ENCODE results near the gene TMEM147.

The TMEM147 gene, protein sequence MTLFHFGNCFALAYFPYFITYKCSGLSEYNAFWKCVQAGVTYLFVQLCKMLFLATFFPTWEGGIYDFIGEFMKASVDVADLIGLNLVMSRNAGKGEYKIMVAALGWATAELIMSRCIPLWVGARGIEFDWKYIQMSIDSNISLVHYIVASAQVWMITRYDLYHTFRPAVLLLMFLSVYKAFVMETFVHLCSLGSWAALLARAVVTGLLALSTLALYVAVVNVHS

DNA sequence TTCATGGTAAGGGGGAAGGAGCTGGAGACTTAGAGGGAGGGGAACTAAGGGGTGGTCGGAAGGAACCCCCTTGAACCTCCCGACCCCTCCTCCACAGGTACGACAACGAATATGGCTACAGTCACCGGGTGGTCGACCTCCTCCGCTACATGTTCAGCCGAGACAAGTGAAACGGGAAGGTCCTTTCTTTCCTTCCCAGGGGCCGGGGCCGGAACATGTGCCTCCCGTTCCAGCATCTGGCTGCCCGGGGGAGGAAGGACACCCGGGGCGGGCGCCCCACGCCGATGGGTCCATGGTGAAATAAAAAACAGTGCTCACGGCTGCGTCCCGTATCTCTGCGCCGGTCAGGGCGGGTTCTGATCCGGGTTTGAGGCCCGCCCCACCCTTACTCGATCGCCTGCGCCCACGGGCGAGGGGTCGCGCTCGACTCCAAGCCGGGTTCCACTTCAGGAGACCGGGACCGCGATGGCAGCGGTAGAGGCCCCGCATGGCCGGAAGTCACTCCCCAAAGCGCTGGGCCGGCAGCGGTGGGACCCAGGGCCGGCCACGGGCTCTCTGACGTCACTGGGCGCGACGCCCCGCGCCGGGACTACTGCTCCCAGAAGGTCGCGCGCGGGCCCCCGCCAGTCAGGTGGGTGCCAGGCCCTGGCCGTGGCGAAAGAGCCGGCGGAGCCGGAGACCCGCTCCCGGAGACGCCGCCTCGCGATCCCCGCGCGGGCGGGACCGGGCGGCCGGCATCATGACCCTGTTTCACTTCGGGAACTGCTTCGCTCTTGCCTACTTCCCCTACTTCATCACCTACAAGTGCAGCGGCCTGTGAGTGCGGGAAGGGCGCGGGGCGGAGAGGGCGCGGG is at the start of gene TMEM147:
TSS of gene TMEM147 (plus strand) at position 626 of the 854 bp plus-strand sequence. CDS start at position 740, 114 bp downstream.
- DNase-seq, result peak; percentile 88

DNA sequence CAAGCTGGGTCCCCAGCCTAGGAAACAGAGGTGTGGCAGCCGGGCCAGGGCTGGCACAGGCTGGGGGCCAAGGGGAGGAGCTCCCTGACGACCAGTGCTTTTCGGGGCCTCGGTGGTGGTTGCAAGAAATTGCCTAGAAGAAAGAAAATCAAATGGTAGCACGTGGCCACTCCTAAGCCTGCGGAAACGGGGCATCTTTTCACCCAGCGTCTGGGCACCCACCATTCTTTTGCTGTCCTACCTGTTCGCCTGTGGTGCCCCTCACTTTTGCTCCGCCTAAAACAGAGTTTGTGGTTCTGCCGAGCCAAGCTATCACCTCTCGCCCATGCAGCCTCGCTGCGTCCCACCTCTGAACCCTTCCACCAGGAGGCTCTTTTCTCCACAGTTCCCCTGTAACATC is 48.0 kb upstream of the TMEM147 start:
- DNase-seq, result no peak

DNA sequence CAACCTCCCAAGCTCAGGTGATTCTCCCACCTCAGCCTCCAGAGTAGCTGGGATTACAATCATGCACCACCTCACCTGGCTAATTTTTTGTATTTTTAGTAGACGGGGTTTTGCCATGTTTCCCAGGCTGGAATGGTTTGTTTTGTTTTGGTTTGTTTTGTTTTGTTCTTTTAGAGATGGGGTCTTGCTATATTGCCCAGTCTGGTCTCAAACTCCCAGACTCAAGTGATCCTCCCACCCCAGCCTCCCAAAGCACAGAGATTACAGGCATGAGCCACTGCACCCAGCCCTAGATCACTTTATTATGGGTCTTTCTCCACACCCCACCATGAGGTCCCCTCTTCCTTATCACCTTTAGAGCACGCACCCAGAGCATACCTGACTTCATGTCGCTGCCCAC is 47.2 kb upstream of the TMEM147 start:
- DNase-seq, result no peak

DNA sequence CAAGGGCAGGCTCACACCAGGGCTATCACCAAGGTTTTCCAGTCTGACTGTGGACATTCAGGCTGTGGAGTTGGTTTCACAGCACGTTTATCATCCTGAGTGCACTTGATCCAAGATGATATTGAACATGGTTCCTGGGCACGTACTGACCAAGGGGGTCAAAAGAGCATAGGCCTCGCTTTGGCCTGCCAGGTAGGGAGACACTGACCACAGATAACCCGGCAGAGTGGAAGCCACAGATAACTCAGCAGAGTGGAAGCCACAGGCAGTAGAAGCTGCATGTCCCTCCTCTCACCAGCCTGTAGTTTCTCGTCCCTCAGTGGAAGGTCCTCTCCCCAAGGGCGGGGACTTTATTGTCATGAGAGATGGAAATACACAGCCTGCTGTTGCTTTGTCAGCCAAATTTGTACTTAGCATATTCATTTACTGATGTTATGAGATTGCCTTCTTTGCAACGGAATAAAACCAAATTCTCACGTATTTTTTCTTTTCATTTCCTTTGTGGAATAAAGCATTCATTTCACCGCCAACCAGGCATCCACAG is 46.4 kb upstream of the TMEM147 start:
- no peak for DNase-seq

DNA sequence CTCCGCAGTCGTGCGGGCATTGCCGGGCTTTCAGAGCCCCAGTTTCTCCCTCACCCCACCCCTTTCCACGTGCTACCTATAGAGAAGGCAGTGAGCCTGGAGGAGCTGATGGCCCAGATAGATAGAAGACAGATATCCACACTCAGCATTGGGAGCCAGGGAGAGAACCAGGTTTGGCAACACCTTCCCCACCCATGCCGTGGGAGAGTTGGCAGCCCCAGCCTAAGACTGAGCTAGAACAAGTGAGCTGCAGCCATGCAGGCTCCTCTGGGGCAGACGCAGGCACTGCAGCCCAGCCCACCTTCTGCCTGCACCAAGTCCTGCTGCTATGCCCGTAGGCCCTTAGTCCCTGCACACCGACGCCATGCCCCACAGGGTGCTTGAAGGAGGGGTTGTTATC is 44.8 kb upstream of the TMEM147 start:
- no peak for DNase-seq

DNA sequence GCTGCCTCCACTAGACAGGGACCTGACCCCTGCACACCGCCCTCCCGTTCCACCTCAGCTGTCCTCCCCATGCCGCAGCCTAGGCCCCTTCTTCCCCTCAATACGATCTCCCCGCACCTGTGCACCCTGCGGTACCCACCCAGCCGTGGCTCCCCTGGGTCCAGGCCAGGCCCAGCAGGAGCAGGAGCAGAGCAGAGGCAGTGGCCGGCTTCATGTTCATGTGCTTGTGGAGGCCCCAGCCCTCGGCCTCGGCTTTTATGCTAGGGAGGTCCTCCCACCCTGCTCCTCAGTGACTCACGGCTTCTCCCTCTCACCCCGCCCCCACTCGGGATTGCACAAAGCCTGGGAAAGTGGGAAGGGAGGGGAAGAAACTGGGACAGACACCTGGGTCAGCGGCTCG is 43.7 kb upstream of the TMEM147 start:
- DNase-seq, result no peak

DNA sequence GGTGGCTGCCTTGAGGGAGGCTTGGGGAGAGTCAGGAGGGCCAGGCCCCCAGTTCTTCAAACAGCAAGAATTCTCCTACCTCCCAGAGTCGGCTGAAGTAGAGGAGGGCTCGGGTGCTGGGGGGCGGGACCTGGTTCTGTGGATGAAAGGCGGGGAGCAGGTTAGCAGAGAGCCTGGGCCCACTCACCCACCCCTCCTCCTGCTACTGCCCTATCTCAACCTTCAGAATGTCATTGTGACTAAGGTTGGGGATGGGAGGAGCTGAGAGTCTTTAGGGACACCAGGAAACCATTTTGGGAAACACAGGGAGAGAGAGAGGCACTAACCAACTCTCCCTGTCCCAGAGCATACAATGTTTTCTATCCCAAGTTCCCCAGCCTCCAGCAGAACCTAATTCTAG is 42.7 kb upstream of the TMEM147 start:
- DNase-seq, result no peak

DNA sequence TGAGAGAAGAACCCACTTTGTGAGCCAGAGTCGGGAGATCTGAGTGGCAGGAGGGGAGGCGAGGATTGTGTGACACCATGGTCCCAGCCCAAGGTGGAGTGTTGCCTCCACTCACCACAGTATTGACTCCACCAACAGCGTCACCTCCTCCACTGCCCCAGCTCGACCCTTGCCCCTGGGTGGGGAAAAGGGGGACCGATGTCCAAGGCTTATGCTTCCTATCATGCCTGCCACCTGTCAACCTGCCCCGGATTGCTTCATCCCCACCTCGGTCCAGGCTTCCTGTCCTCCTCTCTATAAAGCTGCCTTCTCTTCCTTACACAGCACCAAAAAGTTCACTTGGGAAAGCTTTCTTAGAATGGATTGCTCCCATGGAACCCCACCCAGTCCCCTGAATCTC is 39.4 kb upstream of the TMEM147 start:
- DNase-seq, result no peak

DNA sequence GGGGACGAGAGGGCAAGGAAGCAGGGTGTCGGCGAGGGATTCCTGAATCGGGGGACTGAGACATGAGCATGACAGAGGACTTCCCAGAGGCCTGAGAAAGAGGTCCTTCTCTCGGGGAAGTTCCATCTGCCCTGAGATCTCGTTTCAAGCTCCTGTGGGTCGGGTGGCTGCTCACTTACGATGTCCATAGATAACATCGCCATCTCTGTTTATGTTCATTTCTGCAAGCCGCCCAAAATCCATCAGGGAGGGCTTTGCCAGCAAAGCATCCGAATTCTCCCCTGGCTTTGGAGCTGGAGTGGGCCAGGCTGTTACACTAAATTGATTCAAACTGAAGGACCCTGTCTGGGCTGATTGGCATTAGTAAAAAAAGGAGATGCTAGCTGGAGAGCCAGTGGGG is 37.9 kb upstream of the TMEM147 start:
- DNase-seq, result no peak

DNA sequence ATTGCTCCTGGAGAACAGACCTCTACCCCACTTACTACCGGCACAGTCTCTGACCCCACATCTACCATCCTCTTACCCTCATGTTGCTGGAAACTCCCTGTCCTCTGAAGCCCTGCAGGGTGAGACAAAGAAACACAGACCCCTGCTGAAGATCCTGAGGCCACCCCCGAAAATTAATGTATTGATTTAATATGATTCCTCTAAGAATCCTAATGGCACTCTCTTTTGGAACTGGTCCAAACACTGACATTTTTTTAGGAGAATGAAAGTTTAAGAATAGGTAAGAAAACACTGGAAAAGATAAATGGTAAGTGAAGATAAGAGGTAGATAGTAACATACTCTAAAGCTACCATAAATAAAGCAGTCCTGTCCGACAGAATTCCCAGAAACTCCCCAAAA is 37.3 kb upstream of the TMEM147 start:
- no peak for DNase-seq

DNA sequence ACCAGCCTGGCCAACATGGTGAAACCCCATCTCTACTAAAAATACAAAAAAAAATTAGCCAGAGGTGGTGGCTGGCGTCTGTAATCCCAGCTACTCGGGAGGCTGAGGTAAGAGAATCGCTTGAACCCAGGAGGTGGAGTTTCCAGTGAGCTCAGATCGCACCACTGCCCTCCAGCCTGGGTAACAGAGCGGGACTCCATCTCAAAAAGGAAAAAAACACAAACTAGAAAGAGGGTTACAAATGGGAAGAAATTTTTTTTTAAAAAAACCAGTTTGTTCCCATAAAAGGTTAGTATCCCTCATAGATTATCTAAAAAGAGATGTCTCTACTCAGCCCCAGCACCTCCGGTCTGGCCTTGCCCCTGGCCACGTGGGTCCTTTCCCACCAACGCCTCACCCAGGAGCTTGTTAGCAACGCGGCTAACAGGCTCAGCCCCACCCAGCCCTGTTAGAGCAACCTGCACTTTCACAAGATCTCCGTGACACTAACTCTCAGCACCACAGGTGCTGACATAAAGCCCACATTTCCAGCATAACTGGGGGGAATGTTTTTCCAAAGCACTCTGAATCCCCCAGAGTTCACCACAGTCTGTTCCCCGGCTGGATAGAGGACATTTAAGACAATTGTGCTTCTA is 36.3 kb upstream of the TMEM147 start:
- peak; percentile 8 for DNase-seq

DNA sequence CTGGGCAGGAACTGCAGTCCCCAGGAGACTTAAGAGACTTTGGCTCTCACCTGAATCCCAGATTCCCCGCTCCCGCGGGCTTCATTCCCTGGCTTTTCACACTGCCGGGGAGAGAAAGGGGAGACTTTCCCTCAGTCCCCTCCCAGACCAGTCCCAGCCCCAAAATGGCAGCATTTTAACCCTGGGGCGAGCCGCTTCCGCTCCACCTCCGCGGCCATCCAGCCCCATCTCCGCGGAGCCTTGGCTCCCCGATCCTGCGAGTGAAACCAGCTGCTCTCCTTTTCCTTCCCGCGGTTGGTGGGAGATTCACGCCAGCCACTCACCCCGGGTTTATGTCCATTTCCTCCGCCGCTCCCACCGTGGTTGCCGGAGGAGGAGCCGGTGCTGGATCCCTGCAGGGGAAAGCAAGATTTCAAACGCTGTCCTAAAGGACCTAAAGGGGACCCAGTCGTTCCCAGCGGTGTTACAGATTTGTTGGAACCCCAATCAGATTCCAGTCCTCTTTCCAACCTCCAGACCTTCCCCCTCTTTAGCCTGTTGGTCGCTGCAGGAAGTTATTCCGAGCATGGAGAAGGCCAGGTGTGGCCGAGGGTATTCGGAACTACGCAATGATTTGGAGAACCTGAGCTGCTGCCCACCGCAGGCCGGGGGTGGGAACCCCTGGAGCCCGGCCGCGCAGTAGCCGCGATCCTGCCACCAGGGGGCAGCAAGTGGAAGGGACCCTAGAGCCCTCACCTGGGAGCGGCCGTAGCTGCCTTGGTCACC is 35.4 kb upstream of the TMEM147 start:
- DNase-seq, result peak; percentile 64

DNA sequence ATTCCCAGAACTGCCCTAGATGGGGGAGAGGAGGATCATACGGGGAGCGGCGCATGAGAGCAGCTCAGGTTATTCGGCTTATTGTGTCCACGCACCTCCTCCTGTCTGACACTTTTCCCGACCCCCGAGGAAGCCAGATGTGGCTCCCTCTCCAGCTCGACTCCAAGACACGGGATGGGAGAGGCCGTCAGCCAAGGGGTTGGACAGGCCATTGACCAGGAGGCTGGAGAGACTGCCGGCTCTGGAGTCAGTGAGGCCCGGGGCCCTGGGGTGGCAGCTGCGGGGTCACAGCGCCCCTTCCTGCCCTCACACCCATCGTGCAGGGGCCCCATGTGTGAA is 34.8 kb upstream of the TMEM147 start:
- DNase-seq, result no peak

DNA sequence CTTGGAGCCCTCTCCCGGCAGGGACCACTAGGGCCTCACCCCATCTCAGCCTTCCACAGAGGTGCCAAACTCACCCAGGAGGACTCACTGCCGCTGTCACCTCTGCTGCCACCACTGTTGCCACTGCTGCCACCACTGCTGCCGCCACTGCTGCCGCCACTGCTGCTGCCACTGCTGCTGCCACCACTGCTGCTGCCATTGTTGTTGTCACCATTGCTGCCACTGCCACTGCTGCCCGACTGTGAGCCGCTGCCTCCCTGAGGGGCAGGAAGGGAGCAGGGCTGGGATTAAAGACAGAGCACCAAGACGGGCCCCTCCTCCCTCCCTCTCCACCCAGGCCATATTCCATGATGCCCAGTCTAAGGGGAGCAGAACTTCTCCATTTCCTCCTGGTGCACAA is 34.1 kb upstream of the TMEM147 start:
- no peak for DNase-seq

DNA sequence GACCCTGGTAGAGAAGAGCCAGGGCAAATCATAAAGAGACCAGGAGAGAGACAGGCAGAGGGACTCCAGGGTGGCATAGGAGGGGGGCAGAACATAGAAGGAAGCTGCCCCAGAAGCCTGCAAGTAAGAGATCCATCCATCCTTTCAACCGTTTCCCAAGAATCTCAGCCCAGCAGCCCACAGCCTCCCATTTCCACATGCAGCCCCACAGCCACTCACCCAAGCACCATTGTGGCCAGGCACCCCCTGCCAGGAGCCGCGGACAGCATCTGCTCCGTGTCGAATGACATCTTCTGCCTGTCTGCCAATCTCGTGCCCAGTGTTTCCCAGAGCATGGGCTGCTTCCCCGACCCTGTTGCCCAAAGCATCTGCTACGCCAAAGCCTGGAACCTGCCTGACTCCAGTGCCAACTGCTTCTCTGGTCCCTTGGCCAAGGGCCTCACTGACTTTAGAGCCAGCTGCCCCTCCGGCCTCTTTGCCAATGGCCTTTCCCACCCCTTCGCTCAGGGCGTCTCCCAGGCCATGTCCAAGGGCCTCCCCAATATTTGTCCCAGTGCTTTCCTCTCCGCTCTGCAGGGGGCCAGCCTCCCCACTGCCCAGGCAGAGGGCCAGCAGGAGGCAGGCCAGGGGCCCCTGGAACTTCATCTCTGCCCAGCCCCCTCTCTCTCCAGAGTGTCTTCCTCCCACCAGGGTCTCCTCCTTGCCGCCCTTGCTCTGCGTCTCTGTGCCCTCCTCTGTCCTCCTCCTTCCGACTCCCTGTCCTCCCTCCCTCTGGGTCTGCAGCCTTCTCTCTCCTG is 32.4 kb upstream of the TMEM147 start:
- DNase-seq, result no peak

DNA sequence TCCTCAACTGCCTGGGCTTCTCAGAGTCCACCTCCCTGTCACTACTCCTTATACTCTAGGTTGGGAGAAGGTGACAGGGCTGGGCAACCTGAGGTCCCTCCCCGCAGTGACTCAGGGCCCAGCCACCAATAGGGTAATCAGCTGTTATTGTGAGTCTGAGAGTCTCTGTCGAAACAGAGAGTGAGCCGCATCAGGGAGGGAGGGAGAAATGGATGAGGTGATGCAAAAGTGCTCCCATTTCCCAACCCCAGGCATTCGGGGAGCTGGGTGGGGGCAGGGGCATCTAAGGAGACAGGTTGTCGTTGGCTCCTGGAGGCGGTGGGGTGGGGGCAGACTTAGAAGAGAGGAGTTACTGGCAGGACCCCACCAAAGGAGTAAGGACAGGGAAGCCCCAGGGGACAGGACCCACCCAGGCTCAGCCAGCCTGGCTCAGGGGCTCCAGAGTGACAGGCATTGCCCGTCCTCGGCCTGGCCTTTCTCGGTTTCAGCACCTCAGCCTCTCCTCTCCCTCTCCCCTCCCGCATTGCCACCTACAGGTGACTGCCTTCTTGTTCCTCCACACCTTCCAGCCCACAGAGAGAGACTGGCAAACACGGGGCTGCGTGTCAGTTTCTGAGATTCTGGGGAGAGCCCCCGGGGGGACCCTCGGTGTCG is 31.7 kb upstream of the TMEM147 start, which contains the start of gene DMKN:
TSS of gene DMKN (minus strand) at position 22 of the 654 bp plus-strand sequence. CDS start 174 bp downstream, outside the sequence.
- DNase-seq, result no peak

DNA sequence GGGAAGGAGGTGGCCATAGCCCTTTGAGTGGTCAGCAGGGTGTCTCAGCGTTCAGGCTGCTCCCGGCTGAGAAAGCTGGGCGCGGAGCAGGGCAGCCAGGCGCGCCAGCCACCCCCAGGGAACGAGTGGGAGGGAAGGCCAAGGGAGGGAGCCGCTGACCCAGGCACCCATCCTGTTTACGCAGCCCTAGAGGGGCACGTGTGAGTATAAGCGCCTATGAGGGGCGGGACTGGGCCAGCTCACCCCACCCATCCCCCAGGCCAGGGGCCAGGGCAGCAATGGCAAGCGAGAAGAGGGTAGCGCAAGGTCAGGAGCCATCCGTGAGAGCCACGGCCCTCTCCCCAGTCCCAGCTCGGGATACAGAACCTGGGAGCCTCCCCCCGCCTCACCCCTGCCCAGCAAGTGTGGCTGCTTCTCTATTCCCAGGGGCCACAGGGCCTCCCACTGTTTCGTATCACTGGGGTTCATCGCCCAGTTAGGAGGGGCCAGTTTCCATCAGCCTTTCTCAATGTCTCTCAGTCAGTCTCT is 31.1 kb upstream of the TMEM147 start:
- no peak for DNase-seq

DNA sequence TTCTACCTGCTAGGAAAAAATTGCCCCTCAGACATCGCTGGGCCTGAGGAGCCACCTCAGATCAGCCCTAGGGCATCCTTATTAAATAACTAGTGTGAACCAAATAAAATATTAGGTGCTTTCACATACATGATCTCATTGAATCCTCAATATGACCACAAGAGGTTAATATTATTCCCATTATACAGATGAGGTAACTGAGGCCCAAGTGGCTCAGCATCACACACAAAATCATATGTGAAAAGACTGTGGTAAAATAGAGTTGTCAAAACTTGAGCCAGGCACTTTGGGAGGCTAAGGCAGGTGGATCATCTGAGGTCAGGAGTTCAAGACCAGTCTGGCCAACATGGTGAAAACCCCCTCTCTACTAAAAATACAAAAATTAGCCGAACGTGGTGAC is 29.1 kb upstream of the TMEM147 start:
- DNase-seq, result no peak

DNA sequence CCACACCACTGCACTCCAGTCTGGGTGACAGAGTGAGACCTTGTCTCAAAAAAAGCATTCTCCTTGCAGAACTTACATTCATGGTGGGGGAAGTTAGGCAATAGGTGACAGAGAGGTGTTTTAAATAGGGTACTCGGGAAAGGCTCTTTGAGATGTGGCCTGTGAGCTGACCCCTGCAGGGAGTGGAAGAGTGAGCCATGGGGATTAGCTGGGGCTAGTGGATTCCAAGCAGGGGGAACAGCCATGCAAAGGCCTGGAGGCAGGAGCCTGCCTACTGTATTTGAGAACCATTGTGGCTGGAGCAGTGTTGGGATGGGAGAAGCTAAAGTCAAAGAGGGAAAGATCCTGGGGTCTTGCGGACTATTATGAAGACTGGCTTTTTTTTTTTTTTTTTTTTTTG is 28.1 kb upstream of the TMEM147 start:
- DNase-seq, result no peak

DNA sequence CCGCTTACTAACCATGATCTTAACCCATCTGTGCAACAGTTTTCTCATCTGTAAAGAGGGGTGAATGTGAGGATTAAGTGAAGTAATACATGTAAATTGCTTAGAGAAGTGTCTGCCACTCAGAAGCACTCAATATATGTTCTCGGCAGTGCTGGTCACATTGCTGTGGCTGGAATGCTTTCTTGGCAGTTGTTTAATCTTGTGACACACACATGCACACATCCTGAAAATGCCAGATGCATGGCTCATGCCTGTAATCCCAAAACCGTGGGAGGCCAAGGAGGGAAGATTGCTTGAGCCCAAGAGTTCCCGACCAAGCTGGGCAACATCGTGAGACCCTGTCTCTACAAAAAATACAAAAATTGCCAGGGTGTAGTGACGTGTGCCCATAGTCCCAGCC is 27.1 kb upstream of the TMEM147 start:
- no peak for DNase-seq

DNA sequence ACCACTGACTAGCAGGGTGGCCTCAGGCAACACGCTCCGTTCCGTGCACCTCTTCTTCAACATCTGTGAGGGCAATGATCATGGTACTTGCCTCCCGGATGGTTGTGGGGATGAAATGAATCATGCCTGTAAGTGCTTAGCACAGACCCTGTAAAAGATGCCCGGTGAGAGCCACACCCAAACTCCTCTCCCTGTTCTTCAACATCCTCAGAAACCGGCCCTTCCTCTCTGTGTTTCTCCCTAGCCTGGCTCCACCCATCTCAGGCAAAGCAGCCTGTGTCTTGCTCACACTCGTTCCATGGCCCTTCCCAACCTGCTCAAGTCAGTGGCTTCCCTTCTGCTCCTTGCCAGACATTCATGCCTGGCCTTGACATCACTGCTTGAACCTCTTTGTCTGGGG is 26.1 kb upstream of the TMEM147 start:
- no peak for DNase-seq
